ENCODE results near the gene TDRD10.

Gene TDRD10

GRCh38 chr1:154497026-154497806 is 4.8 kb upstream of the TDRD10 start:
- H3K27ac ChIP-seq, result no peak overlapping the region
- no peak for TF ChIP-seq ZFX (IDR thresholded peaks at IDR 0.05; ENCODE audit: borderline replicate concordance)
- no peak for TF ChIP-seq CTCF (IDR thresholded peaks at IDR 0.05)

GRCh38 chr1:154499446-154499845 is 2.6 kb upstream of the TDRD10 start:
- no peak overlapping the region for H3K27ac ChIP-seq
- TF ChIP-seq ZFX (IDR thresholded peaks at IDR 0.05; ENCODE audit: borderline replicate concordance) (no peak), CTCF (IDR thresholded peaks at IDR 0.05) (no peak)

GRCh38 chr1:154500533-154500932 is 1.5 kb upstream of the TDRD10 start:
- TF ChIP-seq CTCF (IDR thresholded peaks at IDR 0.05) (no peak), ZFX (IDR thresholded peaks at IDR 0.05; ENCODE audit: borderline replicate concordance) (no peak)
- no peak overlapping the region for H3K27ac ChIP-seq

- H3K27ac ChIP-seq, result no peak overlapping the region
- no peak for TF ChIP-seq CTCF (IDR thresholded peaks at IDR 0.05)
- no peak for TF ChIP-seq ZFX (IDR thresholded peaks at IDR 0.05; ENCODE audit: borderline replicate concordance)
These were observed 475 bp upstream of the TDRD10 start for GRCh38 chr1:154501423-154502065.

- no peak for TF ChIP-seq CTCF (IDR thresholded peaks at IDR 0.05)
- no peak for TF ChIP-seq ZFX (IDR thresholded peaks at IDR 0.05; ENCODE audit: borderline replicate concordance)
These were observed 711 bp downstream of the TDRD10 start for GRCh38 chr1:154502744-154503115.

GRCh38 chr1:154503898-154504297 is 1.9 kb downstream of the TDRD10 start:
- TF ChIP-seq ZFX (IDR thresholded peaks at IDR 0.05; ENCODE audit: borderline replicate concordance) (no peak), CTCF (IDR thresholded peaks at IDR 0.05) (no peak)
- H3K27ac ChIP-seq, result no peak overlapping the region

More at GRCh38 chr1:154502744-154503115, 711 bp downstream of the TDRD10 start:
- H3K27ac ChIP-seq, result no peak overlapping the region

DNA sequence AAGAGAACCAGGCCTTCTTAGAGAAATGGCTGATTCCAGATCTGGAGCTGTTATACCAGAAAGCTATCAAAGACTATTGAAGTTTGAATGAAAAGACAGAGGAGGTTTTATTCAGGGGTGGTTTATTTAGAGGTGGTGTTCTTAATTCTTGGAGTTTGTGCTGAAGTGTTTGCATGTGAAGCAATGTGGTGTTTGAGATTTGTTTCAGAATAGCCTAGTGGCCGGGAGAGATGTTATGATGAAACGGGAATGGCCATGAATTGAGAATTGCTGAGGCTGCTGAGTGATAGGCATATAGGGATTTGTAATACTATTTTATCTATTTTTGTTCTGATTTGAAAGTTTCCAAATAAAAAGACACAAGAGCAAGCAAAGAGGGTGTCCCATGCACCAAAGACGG is 10.7 kb downstream of the TDRD10 start:
- no peak for TF ChIP-seq CTCF (IDR thresholded peaks at IDR 0.05)
- TF ChIP-seq ZFX (IDR thresholded peaks at IDR 0.05; ENCODE audit: borderline replicate concordance), result no peak
- no peak overlapping the region for H3K27ac ChIP-seq

All from 22Rv1 (cell line).